GM18861 (cell line): ENCODE data around the gene PPP4C.
"Not testable (repeated sequence)": the region's sequence is repeated elsewhere in the genome, so short reads cannot be mapped to it uniquely, and the experiment has no call there.

Experiments
- ATAC-seq: cut with Tn5 transposase; IDR thresholded peaks from one replicate; pipeline ENCODE4 v1.9.1; 2021; ENCODE audit not compliant: unreplicated experiment

The PPP4C gene

DNA sequence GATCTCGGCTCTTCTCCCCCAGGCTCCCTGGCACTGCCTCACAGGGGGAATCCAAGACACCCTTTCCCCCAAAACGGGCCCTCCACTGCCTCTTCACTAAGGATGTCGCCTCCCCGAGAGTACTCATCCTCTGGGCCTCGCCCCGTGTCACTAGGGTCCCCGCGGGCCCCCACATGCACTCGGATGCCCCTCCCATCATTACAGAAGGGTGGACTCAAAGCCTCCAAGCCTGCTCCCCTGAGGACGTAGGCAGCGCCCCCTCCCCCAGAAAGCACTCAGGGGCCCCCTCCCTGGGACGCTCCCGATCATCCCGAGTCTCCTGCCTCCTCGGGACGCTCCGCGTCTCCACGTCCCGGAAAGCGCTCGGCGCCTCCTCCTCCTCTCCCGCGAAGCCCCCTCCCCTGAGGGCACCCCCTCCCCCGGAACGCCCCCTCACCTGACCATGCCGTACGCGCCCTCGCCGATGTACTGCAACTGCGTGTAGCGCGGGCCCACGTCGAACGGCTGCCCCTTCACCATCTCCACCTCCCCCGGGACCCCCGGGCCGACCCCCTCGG is 46.9 kb downstream of the PPP4C start:
- ATAC-seq = no peak

DNA sequence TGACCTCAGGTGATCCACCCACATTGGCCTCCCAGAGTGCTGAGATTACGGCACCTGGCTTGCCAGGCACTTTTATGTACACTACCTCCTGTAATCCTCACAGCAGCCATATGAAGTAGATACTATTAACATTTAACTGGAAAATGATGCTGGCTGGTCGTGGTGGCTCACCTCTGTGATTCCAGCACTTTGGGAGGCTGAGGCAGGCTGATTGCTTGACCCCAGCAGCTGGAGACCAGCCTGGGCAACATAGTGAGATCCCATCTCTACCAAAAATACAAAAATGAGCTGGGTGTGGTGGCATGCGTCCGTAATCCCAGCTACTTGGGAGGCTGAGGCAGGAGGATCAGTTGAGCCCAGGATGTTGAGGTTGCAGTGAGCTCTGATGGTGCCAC is 49.2 kb downstream of the PPP4C start:
- ATAC-seq = no peak

DNA sequence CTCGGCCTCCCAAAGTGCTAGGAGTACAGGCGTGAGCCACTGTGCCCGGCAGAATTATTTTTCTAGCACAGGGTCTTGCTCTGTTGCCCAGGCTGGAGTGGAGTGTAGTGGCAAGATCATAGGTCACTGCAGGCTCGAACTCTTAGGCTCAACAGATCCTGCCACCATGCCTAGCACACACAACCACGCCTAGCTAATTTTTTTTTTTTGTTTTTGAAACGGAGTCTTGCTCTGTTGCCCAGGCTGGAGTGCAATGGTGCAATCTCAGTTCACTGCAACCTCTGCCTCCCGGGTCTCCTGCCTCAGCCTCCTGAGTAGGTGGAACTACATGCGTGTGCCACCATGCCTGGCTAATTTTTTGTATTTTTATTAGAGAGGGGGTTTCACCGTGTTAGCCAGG is 49.9 kb downstream of the PPP4C start:
- not testable (repeated sequence) for ATAC-seq

DNA sequence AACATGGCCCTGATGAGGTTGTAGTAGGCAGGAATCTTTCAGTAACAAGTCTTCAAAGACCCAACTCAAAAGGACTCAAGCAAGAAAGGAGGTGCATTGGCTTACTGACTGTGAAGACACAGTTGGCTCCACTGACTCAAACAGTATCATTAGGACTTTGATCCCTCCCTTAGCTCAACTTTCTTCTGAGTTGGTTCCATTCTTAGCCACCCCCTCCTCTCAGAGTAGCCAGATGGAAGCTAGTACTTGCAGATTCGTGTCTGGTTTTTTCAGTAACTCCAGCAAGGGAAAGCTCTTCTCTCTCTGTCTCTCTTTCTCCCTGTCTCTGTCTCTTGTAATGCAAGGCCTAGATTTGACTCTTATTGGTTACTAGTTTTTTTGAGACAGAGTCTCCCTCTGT is 52.2 kb downstream of the PPP4C start:
- no peak for ATAC-seq

DNA sequence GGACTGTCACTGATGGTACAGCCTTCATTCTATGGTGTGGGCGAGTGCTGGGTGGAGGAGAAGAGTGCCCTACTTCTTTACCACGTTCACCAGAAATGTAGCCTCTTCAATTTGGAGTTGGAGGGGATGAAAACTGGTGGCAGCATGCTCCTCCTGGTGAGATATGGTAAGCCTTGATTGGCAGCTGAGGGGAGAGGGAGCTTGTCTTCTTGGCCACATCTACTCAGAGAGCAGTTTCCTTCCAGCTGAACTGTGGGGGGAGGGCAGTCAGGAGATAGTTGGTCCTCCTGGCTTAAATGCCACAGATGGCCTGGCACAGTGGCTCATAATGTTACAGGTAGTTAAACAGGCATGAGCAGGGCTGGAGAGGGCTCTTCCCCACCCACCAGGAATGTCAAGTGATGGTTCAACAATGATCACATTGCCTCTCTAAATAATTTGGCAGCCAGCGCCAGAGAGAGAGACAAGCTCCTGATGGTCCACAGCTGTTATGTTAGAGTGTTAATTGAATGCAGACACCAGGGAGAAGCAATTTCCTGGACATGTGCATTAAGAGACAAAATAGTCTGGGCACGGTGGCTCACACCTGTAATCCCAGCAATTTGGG is 56.2 kb downstream of the PPP4C start:
- ATAC-seq = no peak

DNA sequence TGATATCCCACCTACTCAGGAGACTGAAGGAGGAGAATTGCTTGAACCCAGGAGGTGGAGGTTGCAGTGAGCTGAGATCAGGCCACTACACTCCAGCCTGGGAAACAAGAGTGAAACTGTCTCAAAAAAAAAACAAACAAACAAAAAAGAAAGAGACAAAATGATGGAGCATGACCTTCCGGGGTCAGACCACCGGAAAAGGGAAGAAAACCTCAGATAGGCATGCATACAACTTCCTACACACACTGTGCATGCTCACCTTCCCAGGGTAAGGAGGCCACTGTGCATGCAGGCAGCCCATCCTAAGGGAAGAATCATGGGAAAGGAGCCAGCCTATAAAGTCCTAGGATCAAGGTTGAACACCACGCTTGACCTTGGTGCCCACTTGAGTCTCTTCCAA is 56.8 kb downstream of the PPP4C start:
- ATAC-seq = no peak
